Left ventricle myocardium inferior (tissue), 1 donor: ENCODE data around the gene HP. TPM values are rescaled to one million over a fixed set of nuclear protein-coding genes. Genes with fewer than 3 reads are reported as not detected.

Experiments used
- DNase-seq: peaks from one replicate; pipeline ENCODE4 v3.0.0-alpha.2; 2020
- H3K27ac ChIP-seq: fragments of 200-600 bp; replicated peaks from 2 replicates; pipeline ENCODE4 v1.8.0; 2021
- H3K27me3 ChIP-seq: fragments of 200-600 bp; 2 replicates; pipeline ENCODE4 v1.8.0; 2021; ENCODE audit warnings: low read depth
- H3K36me3 ChIP-seq: fragments of 200-600 bp; 2 replicates; pipeline ENCODE4 v1.8.0; 2021
- H3K4me1 ChIP-seq: fragments of 200-600 bp; 2 replicates; pipeline ENCODE4 v1.8.0; 2021
- H3K4me3 ChIP-seq: fragments of 200-600 bp; 2 replicates; pipeline ENCODE4 v1.8.0; 2021; ENCODE audit warnings: mild to moderate bottlenecking, moderate library complexity
- H3K9me3 ChIP-seq: fragments of 200-600 bp; replicated peaks from 2 replicates; pipeline ENCODE4 v1.8.0; 2021
- intact Hi-C: fragments of 100-400 bp; cut with micrococcal nuclease; formaldehyde crosslinking; loops from one replicate; pipeline ENCODE4 v1.11.0; 2022
- total RNA-seq: library from RNA; stranded (reverse); fragmentation: NEBNext Ultra II Directional; extraction: Animal tissue kit (Norgen Biotek cat#: 25700); gene quantifications from one replicate; pipeline ENCODE4 v1.2.1, GENCODE V29; 2021
- TF ChIP-seq, protein P1 (sequence below): fragments of 200-600 bp; IDR thresholded peaks from 2 replicates; pipeline ENCODE4 v1.8.0; 2021; ENCODE audit warnings: antibody characterized with exemption, mild to moderate bottlenecking, borderline replicate concordance
- donor health status: DM: no; HTN: yes; CAD: no; lungs with severe emphysema.

The HP gene
- total RNA-seq, 1 donor from 2014 or later: 1.6 TPM

DNA sequence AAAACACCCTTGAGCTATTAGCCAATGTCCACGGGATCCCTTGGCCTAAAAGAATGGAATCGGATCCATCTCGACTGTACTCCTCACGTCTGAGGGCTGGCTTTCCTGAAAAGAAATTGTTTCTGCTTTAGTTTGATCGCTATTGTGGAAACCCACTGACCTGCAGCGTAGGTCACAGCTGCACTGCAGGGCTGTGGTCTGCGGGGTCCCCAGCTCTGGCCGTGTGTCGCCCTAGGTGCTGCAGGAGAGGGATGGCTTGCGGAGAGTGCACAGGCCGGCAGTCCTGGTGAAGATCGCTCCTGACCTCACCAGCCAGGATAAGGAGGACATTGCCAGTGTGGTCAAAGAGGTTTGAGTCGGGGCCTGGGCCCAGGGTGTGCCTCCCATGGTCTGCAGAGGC, 32.2 kb upstream of the HP start:
- intact Hi-C loops: no loop called here
- Histone ChIP-seq H3K4me1 (peaks cover 7% of the 10 kb centered on the region), H3K36me3 (peaks cover 65% of the 10 kb centered on the region)

DNA sequence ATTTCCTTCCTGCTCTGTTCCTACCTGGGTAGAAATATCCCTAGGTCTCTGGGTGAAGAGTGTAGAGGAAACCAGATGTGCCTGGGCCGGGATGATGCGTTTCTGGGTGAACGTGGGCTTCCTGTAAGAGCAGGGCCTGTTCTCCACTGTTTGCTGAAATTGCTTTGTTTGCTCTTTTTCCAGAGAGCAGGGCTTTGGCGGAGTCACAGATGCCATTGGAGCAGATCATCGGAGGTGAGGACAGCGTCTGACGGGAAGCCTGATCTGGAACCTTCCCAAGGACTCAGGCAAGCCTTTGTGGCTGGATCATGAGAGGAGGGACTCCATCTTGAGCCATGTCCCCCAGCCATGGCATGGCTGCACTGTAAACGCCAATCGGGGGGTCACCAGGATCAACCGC, 30.3 kb upstream of the HP start:
- intact Hi-C loops: no loop called here
- Histone ChIP-seq H3K4me1 (no peaks in the 10 kb centered on the region), H3K4me3 (no peak overlapping the region), H3K36me3 (peaks cover 68% of the 10 kb centered on the region), H3K9me3 (no peaks in the 10 kb centered on the region), H3K27ac (no peak overlapping the region), H3K27me3 (no peaks in the 10 kb centered on the region)
- TF ChIP-seq, protein P1, sequence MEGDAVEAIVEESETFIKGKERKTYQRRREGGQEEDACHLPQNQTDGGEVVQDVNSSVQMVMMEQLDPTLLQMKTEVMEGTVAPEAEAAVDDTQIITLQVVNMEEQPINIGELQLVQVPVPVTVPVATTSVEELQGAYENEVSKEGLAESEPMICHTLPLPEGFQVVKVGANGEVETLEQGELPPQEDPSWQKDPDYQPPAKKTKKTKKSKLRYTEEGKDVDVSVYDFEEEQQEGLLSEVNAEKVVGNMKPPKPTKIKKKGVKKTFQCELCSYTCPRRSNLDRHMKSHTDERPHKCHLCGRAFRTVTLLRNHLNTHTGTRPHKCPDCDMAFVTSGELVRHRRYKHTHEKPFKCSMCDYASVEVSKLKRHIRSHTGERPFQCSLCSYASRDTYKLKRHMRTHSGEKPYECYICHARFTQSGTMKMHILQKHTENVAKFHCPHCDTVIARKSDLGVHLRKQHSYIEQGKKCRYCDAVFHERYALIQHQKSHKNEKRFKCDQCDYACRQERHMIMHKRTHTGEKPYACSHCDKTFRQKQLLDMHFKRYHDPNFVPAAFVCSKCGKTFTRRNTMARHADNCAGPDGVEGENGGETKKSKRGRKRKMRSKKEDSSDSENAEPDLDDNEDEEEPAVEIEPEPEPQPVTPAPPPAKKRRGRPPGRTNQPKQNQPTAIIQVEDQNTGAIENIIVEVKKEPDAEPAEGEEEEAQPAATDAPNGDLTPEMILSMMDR: no peak
- no peak for DNase-seq

More for the DNA sequence above, 32.2 kb upstream of the HP start:
- Histone ChIP-seq H3K9me3 (no peaks in the 10 kb centered on the region), H3K27ac (no peak overlapping the region), H3K4me3 (no peak overlapping the region), H3K27me3 (no peaks in the 10 kb centered on the region)
- TF ChIP-seq, protein P1: no peak
- DNase-seq: no peak

DNA sequence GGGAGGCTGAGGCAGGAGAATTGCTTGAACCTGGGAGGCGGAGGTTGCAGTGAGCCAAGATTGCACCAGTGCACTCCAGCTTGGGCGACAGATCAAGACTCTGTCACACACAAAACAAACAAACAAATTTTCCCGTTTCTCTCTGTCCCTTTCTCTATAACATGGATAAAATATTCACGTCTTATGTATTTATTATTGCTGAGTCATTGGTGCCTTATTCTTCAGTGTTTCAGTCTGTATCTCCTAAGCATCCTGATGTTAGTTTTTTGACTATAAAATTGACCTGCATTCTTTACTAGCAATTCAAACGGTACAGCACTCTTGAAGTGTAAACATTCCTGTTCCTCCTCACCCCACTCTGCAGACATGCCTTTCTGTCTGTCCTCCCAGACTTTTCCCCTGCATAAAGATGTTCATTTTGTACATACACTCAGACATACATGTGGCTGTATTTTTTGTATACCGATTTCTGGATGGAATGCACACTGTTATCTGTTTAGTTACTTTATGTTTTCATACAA, 29.4 kb upstream of the HP start:
- intact Hi-C loops: no loop called here
- TF ChIP-seq, protein P1: no peak
- no peak overlapping the region for H3K27ac ChIP-seq
- H3K27me3 ChIP-seq: no peaks in the 10 kb centered on the region
- no peaks in the 10 kb centered on the region for H3K9me3 ChIP-seq
- no peak overlapping the region for H3K4me3 ChIP-seq
- no peak for DNase-seq
- no peaks in the 10 kb centered on the region for H3K4me1 ChIP-seq
- peaks cover 65% of the 10 kb centered on the region for H3K36me3 ChIP-seq

DNA sequence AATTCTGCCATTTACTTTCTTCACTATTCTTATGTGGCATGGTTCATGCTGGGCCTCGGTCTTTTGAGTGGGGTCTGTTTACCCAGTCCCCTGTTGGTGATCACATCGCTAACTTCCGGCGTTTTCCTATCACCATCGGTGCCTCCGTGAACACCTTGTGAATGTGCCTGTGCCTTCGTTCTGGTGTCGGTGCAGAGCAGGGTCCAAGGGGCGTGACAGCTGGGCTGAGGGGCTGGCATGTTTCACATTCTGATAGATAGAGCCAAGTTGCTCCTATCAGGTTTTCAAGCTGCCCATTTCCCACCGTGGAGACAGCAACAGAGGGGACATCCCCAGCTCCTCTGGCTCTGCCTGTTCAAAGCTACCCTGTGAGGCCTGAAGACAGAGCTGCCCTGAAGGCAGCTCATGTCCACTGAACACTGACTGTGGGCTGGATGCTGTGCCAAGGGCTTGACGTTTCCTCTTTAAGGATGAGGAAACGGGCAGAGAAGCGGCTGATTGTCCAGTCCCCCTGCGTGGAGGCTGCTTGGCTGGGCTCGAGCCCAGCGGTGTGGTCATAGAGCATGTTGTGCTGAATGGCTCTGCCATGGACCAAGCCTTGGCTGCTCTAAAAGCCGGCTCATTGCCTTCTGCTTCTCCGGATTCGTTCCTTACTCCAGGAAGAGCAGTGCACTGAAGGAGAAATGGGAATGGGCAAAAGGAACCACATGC, 28.7 kb upstream of the HP start:
- intact Hi-C loops: no loop called here
- Histone ChIP-seq H3K4me3 (no peak overlapping the region), H3K27me3 (no peaks in the 10 kb centered on the region), H3K4me1 (no peaks in the 10 kb centered on the region), H3K36me3 (peaks cover 63% of the 10 kb centered on the region), H3K9me3 (no peaks in the 10 kb centered on the region), H3K27ac (no peak overlapping the region)
- TF ChIP-seq, protein P1: no peak
- no peak for DNase-seq

DNA sequence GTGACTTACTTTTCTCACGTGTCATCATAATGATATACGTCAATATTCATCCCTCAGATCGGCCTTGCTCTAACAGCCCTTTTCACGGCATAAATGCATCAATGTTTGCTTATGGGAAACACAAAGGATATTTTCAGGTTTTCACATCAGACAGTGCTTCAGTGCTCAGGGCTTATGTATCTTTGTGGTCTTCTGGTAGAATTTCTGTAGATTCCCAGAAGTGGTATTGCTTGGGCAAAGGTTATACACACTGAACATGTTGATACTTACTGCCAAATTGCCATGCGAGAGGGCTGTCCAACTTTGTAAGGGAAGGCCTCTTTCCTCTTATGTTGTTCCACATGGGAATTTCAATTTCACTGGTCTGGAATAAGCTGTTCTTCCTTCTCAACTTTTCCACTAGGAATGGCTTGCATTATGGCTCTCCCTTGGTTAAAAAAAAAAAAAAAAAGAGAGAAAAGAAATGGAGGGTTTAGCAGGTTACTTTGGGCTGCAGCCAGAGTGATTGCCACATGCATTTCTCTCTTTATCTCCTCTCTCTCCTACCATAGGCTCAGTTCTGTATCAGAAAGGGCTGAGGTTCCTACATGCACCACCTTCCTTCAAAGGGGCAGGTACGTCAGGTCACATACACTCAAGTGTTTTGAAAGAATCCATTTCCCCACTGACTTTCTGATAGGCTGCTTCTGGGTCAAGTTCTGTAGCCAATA, 26.5 kb upstream of the HP start:
- H3K27me3 ChIP-seq: no peaks in the 10 kb centered on the region
- H3K27ac ChIP-seq: no peak overlapping the region
- TF ChIP-seq, protein P1: no peak
- no peaks in the 10 kb centered on the region for H3K9me3 ChIP-seq
- DNase-seq: no peak
- no peaks in the 10 kb centered on the region for H3K4me1 ChIP-seq
- peaks cover 42% of the 10 kb centered on the region for H3K36me3 ChIP-seq
- intact Hi-C loops: no loop called here
- H3K4me3 ChIP-seq: no peak overlapping the region
